Activated CD4-positive, alpha-beta T cell treated with anti-CD3 and anti-CD28 coated beads for 1 hour (primary cell): Measurements from ENCODE around the gene SDF2.
A peak's percentile ranks its signal among the peaks of the same experiment; 100 is the strongest.

Experiments
- DNase-seq: peaks from one replicate; pipeline ENCODE4 v3.0.0-alpha.2; 2020

The SDF2 gene

GRCh38 chr17:28661635-28662526 lies at the start of gene SDF2, which contains the start of gene SUPT6H:
Gene SDF2, minus strand, starts transcription at chr17:28661906. Its CDS starts 30 bp downstream, at chr17:28661876.
Gene SUPT6H, plus strand, starts transcription at chr17:28662205. Its CDS starts 11,197 bp downstream, at chr17:28673402.
- DNase-seq: peak; percentile 91

- peak; percentile 85 for DNase-seq
These were observed 49.4 kb upstream of the SDF2 start for GRCh38 chr17:28710861-28711722.

- no peak for DNase-seq
These were observed 45.6 kb upstream of the SDF2 start for GRCh38 chr17:28707339-28707720.

- DNase-seq: no peak
These were observed 45.0 kb upstream of the SDF2 start for GRCh38 chr17:28706471-28707338.

- no peak for DNase-seq
These were observed 44.1 kb upstream of the SDF2 start for GRCh38 chr17:28705728-28706334.

GRCh38 chr17:28705074-28705659 lies 43.5 kb upstream of the SDF2 start:
- no peak for DNase-seq

GRCh38 chr17:28704219-28704858 lies 42.6 kb upstream of the SDF2 start:
- DNase-seq: no peak

- DNase-seq: no peak
These were observed 42.0 kb upstream of the SDF2 start for GRCh38 chr17:28703552-28704218.

- DNase-seq: no peak
These were observed 41.0 kb upstream of the SDF2 start for GRCh38 chr17:28702752-28703150.

- no peak for DNase-seq
These were observed 40.5 kb upstream of the SDF2 start for GRCh38 chr17:28702026-28702751.

GRCh38 chr17:28700830-28701492 lies 39.3 kb upstream of the SDF2 start:
- no peak for DNase-seq

- no peak for DNase-seq
These were observed 38.6 kb upstream of the SDF2 start for GRCh38 chr17:28700278-28700677.

- DNase-seq: no peak
These were observed 36.7 kb upstream of the SDF2 start for GRCh38 chr17:28698253-28698941.

GRCh38 chr17:28693869-28694268 lies 32.2 kb upstream of the SDF2 start:
- DNase-seq: no peak

GRCh38 chr17:28689011-28689410 lies 27.3 kb upstream of the SDF2 start:
- no peak for DNase-seq

- no peak for DNase-seq
These were observed 26.8 kb upstream of the SDF2 start for GRCh38 chr17:28688481-28688880.

GRCh38 chr17:28686296-28686695 lies 24.6 kb upstream of the SDF2 start:
- no peak for DNase-seq

GRCh38 chr17:28685366-28685765 lies 23.7 kb upstream of the SDF2 start:
- no peak for DNase-seq

GRCh38 chr17:28684963-28685362 lies 23.3 kb upstream of the SDF2 start:
- DNase-seq: no peak
